Activated B cell treated with CpG ODN at 0.5 μM for 24 hours (primary cell): ENCODE results near the gene LASP1. TPM values are rescaled to one million over a fixed set of nuclear protein-coding genes. Genes with fewer than 3 reads are reported as not detected.
A peak's percentile ranks its signal among the peaks of the same experiment; 100 is the strongest.

Source experiments
- ATAC-seq: fragments of 200-7000 bp; cut with Tn5 transposase; one replicate; pipeline ENCODE4 v1.10.0; 2021; ENCODE audit warnings: low read depth, mild to moderate bottlenecking, moderate library complexity
- CTCF ChIA-PET: fragments of 350-600 bp; sonication (Branson Sonifier 250); formaldehyde crosslinking; loops from one replicate; lab custom pipeline; 2021; ENCODE audit warnings: antibody characterized with exemption; lab: Charles Lee
- POLR2A ChIA-PET: fragments of 350-600 bp; sonication (Branson Sonifier 250); formaldehyde crosslinking; loops from one replicate; lab custom pipeline; 2021; ENCODE audit warnings: antibody characterized with exemption; lab: Charles Lee
- DNase-seq: peaks from one replicate; pipeline ENCODE4 v3.0.0; 2022
- H3K27ac Mint-ChIP-seq: one replicate; pipeline ENCODE4 v1.8.0; 2020; ENCODE audit warnings: mixed read lengths
- H3K27me3 Mint-ChIP-seq: one replicate; pipeline ENCODE4 v1.8.0; 2021; ENCODE audit warnings: mixed read lengths
- H3K36me3 Mint-ChIP-seq: one replicate; pipeline ENCODE4 v1.8.0; 2021; ENCODE audit warnings: low read depth, mixed read lengths
- H3K4me1 Mint-ChIP-seq: one replicate; pipeline ENCODE4 v1.8.0; 2021; ENCODE audit warnings: mixed read lengths
- H3K4me3 Mint-ChIP-seq: one replicate; pipeline ENCODE4 v1.8.0; 2020; ENCODE audit warnings: mild to moderate bottlenecking, mixed read lengths
- H3K9me3 Mint-ChIP-seq: one replicate; pipeline ENCODE4 v1.8.0; 2020; ENCODE audit warnings: mixed read lengths
- CTCF ChIP-seq: fragments of 200-600 bp; IDR thresholded peaks from one replicate; pipeline ENCODE4 v1.8.0; 2022; ENCODE audit warnings: antibody characterized with exemption, mild to moderate bottlenecking
- intact Hi-C: fragments of 100-400 bp; cut with micrococcal nuclease; formaldehyde crosslinking; loops from one replicate; pipeline ENCODE4 v1.15.1; 2024
- total RNA-seq: library from RNA; stranded (reverse); gene quantifications from 2 replicates; pipeline ENCODE4 v1.2.3, GENCODE V29; 2022

LASP1 gene
- total RNA-seq, 1 donor from 2014 or later: 127 TPM

- intact Hi-C loops: no loop called here
- peak overlapping the region; percentile 46 for H3K27ac Mint-ChIP-seq
- peaks cover 83% of the 10 kb centered on the region for H3K4me1 Mint-ChIP-seq
- no peaks in the 10 kb centered on the region for H3K27me3 Mint-ChIP-seq
- ChIA-PET CTCF (no interaction called here), POLR2A (interaction anchor here (1.0 to 9.2 kb wide), 3 partner anchors 23 to 49 kb away, joined by 4 to 370 read pairs (median 256); partner anchors contain the start of genes CWC25 and RPL23)
- no peak for DNase-seq
- H3K9me3 Mint-ChIP-seq: no peaks in the 10 kb centered on the region
- ATAC-seq: no peak
- H3K4me3 Mint-ChIP-seq: no peak overlapping the region
- TF ChIP-seq CTCF: no peak
- H3K36me3 Mint-ChIP-seq: peaks cover 40% of the 10 kb centered on the region
Observed at GRCh38 chr17:38873640-38874380, 4.0 kb downstream of the LASP1 start.

- ATAC-seq (no peak), DNase-seq (no peak)
- no peak overlapping the region for H3K4me3 Mint-ChIP-seq
- peak overlapping the region; percentile 56 for H3K27ac Mint-ChIP-seq
- no peaks in the 10 kb centered on the region for H3K27me3 Mint-ChIP-seq
- peaks cover 39% of the 10 kb centered on the region for H3K36me3 Mint-ChIP-seq
- intact Hi-C loops: no loop called here
- H3K9me3 Mint-ChIP-seq: no peaks in the 10 kb centered on the region
- TF ChIP-seq CTCF: no peak
- H3K4me1 Mint-ChIP-seq: peaks cover 82% of the 10 kb centered on the region
- CTCF ChIA-PET: no interaction called here
- POLR2A ChIA-PET: interaction anchor here (0.7 to 9.2 kb wide), 4 partner anchors 16 to 25 kb away, joined by 4 to 370 read pairs (median 130); partner anchors contain the start of gene RPL23
Observed at GRCh38 chr17:38874505-38875400, 4.9 kb downstream of the LASP1 start.

- no peak for TF ChIP-seq CTCF
- DNase-seq (no peak), ATAC-seq (no peak)
- H3K4me1 Mint-ChIP-seq: peaks cover 89% of the 10 kb centered on the region
- H3K9me3 Mint-ChIP-seq: no peaks in the 10 kb centered on the region
- POLR2A ChIA-PET: interaction anchor here (0.7 to 2.3 kb wide), 4 partner anchors 13 to 22 kb away, joined by 4 to 12 read pairs (median 8); partner anchors contain the start of gene RPL23
- peaks cover 40% of the 10 kb centered on the region for H3K36me3 Mint-ChIP-seq
- intact Hi-C loops: no loop called here
- peak overlapping the region; percentile 56 for H3K27ac Mint-ChIP-seq
- H3K4me3 Mint-ChIP-seq: no peak overlapping the region
- CTCF ChIA-PET: no interaction called here
- H3K27me3 Mint-ChIP-seq: no peaks in the 10 kb centered on the region
Observed at GRCh38 chr17:38875477-38876075, 5.7 kb downstream of the LASP1 start.

GRCh38 chr17:38877130-38877851 lies 7.4 kb downstream of the LASP1 start:
- Mint-ChIP-seq H3K36me3 (peaks cover 44% of the 10 kb centered on the region), H3K27ac (peak overlapping the region; percentile 77)
- CTCF ChIA-PET: no interaction called here

More at GRCh38 chr17:38877130-38877851, 7.4 kb downstream of the LASP1 start:
- DNase-seq (no peak), ATAC-seq (peak; percentile 87)
- no peak for TF ChIP-seq CTCF
- intact Hi-C loops: no loop called here
- Mint-ChIP-seq H3K4me1 (peaks cover 88% of the 10 kb centered on the region), H3K9me3 (no peaks in the 10 kb centered on the region), H3K4me3 (peak overlapping the region; percentile 38), H3K27me3 (no peaks in the 10 kb centered on the region)
- POLR2A ChIA-PET: interaction anchor here (0.6 to 2.3 kb wide), 9 partner anchors 8 to 62 kb away, joined by 3 to 18 read pairs (median 5); partner anchors contain the start of genes CWC25, LASP1 and RPL23
